ENCODE measurements around the gene TUBB2B. TPM values are rescaled to one million over a fixed set of nuclear protein-coding genes. Genes with fewer than 3 reads are reported as not detected.

Gene TUBB2B
- total and polyA plus RNA-seq, 2 donors (not counting 3 experiments of a cell fraction or from before 2014, with no cell fraction given) = 5.1 to 8.3 TPM

DNA sequence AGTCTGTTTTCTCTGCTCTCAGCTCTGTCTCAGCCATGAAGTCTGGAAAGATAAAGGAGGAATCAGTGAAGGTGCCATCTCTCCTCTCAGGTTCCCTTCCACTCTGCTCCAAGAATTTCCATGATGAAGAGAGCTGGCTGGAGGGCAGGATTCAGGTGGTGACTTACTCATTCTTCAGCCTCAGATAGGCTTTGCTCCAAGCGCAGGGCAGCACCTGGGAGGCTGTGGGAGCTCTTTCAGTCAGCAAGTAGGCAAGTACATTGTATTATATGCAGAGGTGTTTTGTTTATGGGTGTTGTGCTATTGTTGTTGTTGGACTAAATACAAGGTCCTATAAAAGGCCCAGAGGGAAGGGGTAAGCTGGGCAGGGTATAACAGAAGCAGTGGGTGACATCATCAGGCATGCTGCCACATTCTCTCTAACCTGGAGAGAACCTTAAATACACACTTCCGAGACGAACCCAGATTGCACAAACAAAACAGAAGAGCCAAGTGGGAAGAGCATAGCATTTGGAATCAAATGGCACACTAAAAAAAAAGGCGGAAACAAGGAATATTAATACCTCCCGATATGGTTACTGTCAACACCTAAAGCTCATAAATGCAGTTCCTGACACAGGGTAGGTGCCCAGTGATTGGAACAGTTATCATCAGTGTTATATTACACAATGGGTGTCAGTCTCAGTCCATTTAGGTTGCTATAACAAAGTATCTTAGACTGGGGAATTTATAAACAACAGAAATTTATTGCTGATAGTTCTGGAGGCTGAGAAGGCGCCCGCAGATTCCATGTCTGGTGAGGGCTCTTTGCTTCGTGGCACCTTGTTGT lies 16.8 kb upstream of the TUBB2B start:
- BruUV-seq (replicated peaks) = no TSS peak
- Histone ChIP-seq H3K4me1 (ENCODE audit: control insufficient read depth, extremely low read depth, insufficient read depth, low read length) (no peaks in the 10 kb centered on the region), H3K9me3 (replicated peaks; ENCODE audit: control insufficient read depth, insufficient read depth, low read length) (no peaks in the 10 kb centered on the region), H3K27me3 (ENCODE audit: control insufficient read depth in 2 of 2, insufficient read depth in 2 of 2, low read length in 2 of 2) (peaks cover 22 to 30% of the 10 kb centered on the region in 2 experiments), H3K36me3 (ENCODE audit: control insufficient read depth in 2 of 2, extremely low read depth in 1 of 2, insufficient read depth in 2 of 2, low read length in 2 of 2) (no peaks in the 10 kb centered on the region), H4K20me1 (replicated peaks; ENCODE audit: control insufficient read depth, extremely low read depth, insufficient read depth, low read length) (no peaks in the 10 kb centered on the region), H3K27ac (ENCODE audit: insufficient read depth, low read depth, low read length) (no peak overlapping the region), H2AFZ (ENCODE audit: low read depth, low read length) (no peak overlapping the region), H3K4me3 (replicated peaks in 1 of 3; ENCODE audit: insufficient read depth in 1 of 3, low read depth in 1 of 3, low read length in 3 of 3) (no peak overlapping the region), H3K4me2 (ENCODE audit: insufficient read depth, low read length) (no peak overlapping the region), H3K9ac (replicated peaks; ENCODE audit: extremely low read depth, insufficient read depth, low read length) (no peak overlapping the region), H3K79me2 (ENCODE audit: control insufficient read depth, insufficient read depth, low read length) (no peaks in the 10 kb centered on the region), H3K9me1 (replicated peaks; ENCODE audit: control insufficient read depth, extremely low read depth, insufficient read depth, low read length) (no peaks in the 10 kb centered on the region)
- dilution Hi-C loops (cut with MboI; ENCODE audit: extremely low pct_ligation_motif_present, low sequenced_read_pairs) (no loop called here), intact Hi-C loops (cut with micrococcal nuclease) (no loop called here)
- DNase-seq (ENCODE audit: low read depth, low spot score) (no peak), FAIRE-seq (no peak)
- POLR2A ChIA-PET = no interaction called here
- CTCF ChIA-PET = interaction anchor here (1.0 to 2.3 kb wide), 3 partner anchors 7 to 120 kb away, joined by 3 to 11 read pairs (median 3); partner anchors contain the start of gene TUBB2A
- TF ChIP-seq FOS (IDR thresholded peaks at IDR 0.05; ENCODE audit: borderline replicate concordance, insufficient read depth, low read length) = no peak
- TF ChIP-seq JUN (IDR thresholded peaks at IDR 0.05; ENCODE audit: borderline replicate concordance, insufficient read depth, insufficient read length, low read depth) = no peak
- no peak for TF ChIP-seq EZH2 (IDR thresholded peaks at IDR 0.05; ENCODE audit: borderline replicate concordance, low read depth, low read length, severe bottlenecking)
- TF ChIP-seq GATA2 (IDR thresholded peaks at IDR 0.05; ENCODE audit: insufficient read depth, insufficient read length, low read depth, low read length) = no peak
- no peak for TF ChIP-seq POLR2A (IDR thresholded peaks at IDR 0.05; ENCODE audit: low read depth, low read length)
- TF ChIP-seq, protein P1, sequence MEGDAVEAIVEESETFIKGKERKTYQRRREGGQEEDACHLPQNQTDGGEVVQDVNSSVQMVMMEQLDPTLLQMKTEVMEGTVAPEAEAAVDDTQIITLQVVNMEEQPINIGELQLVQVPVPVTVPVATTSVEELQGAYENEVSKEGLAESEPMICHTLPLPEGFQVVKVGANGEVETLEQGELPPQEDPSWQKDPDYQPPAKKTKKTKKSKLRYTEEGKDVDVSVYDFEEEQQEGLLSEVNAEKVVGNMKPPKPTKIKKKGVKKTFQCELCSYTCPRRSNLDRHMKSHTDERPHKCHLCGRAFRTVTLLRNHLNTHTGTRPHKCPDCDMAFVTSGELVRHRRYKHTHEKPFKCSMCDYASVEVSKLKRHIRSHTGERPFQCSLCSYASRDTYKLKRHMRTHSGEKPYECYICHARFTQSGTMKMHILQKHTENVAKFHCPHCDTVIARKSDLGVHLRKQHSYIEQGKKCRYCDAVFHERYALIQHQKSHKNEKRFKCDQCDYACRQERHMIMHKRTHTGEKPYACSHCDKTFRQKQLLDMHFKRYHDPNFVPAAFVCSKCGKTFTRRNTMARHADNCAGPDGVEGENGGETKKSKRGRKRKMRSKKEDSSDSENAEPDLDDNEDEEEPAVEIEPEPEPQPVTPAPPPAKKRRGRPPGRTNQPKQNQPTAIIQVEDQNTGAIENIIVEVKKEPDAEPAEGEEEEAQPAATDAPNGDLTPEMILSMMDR (IDR thresholded peaks at IDR 0.05; ENCODE audit: extremely low read depth in 1 of 2, insufficient read depth in 1 of 2, low read depth in 1 of 2, low read length in 2 of 2) = no peak
- TF ChIP-seq, protein P2, sequence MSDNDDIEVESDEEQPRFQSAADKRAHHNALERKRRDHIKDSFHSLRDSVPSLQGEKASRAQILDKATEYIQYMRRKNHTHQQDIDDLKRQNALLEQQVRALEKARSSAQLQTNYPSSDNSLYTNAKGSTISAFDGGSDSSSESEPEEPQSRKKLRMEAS (IDR thresholded peaks at IDR 0.05; ENCODE audit: insufficient read depth, insufficient read length) = no peak
- no peak for TF ChIP-seq POLR2AphosphoS5 (IDR thresholded peaks at IDR 0.05; ENCODE audit: insufficient read depth, low read depth, low read length)
- no peak for TF ChIP-seq MYC (IDR thresholded peaks at IDR 0.05; ENCODE audit: low read depth, low read length)
